Right cardiac atrium (tissue), 5 donors: ENCODE data around the gene ISG15. TPM values are rescaled to one million over a fixed set of nuclear protein-coding genes. Genes with fewer than 3 reads are reported as not detected.

ENCODE experiments used
- ATAC-seq, 2 donors: fragments of 200-7000 bp; cut with Tn5 transposase; one replicate each; pipeline versions ENCODE4 v1.8.0 to v1.9.1; 2020; ENCODE audit warnings: moderate library complexity in 2 of 2, mild to moderate bottlenecking in 1 of 2
- DNase-seq, 3 donors: peaks; one replicate each; pipeline ENCODE4 v3.0.0-alpha.2; 2020
- H3K27ac ChIP-seq: one replicate; pipeline ENCODE4 v1.5.1; 2013; ENCODE audit warnings: mild to moderate bottlenecking, low read length, control low read depth, moderate library complexity
- H3K27me3 ChIP-seq: one replicate; pipeline ENCODE4 v1.6.1; 2013; ENCODE audit not compliant: control insufficient read depth, insufficient read depth
- H3K4me1 ChIP-seq: one replicate; pipeline ENCODE4 v1.6.1; 2013; ENCODE audit warnings: low read length; ENCODE audit not compliant: control insufficient read depth, insufficient read depth
- H3K4me3 ChIP-seq: one replicate; pipeline ENCODE4 v1.5.1; 2013; ENCODE audit warnings: low read length, control low read depth
- H3K9me3 ChIP-seq: one replicate; pipeline ENCODE4 v1.6.1; 2013; ENCODE audit warnings: low read length; ENCODE audit not compliant: control insufficient read depth
- WGBS: extraction: QIAGEN DNeasy Blood & Tissue Kit; methylation state at CpG from one replicate; pipeline ENCODE4 v1.1.7; 2013; 5-methylcytosine and 5-hydroxymethylcytosine counted together
- intact Hi-C, 4 donors: fragments of 100-400 bp; cut with DNase I; formaldehyde crosslinking; loops; one replicate each; pipeline versions ENCODE4 v1.11.0 to v1.14.0; 2022 to 2023
- polyA plus RNA-seq: library from polyadenylated mRNA; stranded (reverse); fragments of 200-250 nt; gene quantifications from one replicate; pipeline ENCODE4 v1.2.3, GENCODE V29; 2013
- total RNA-seq, 4 donors: library from RNA; stranded (reverse); fragmentation: NEBNext Ultra II Directional; extraction: Animal tissue kit (Norgen Biotek cat#: 25700); gene quantifications; one replicate each; pipeline ENCODE4 v1.2.1, GENCODE V29; 2021
- donor health status: healthy with polysubstance abuse.
- donor health status: DM: no; HTN: yes; CAD: no.
- donor health status: DM: no; HTN: no; CAD: no.
- donor health status: DM: no; HTN: yes; CAD: no; lungs with severe emphysema.
- donor health status: DM: yes; HTN: yes; CAD: no.

Gene ISG15
- total and polyA plus RNA-seq, 5 donors: 16.1 to 65.5 (median 24.8) TPM

DNA sequence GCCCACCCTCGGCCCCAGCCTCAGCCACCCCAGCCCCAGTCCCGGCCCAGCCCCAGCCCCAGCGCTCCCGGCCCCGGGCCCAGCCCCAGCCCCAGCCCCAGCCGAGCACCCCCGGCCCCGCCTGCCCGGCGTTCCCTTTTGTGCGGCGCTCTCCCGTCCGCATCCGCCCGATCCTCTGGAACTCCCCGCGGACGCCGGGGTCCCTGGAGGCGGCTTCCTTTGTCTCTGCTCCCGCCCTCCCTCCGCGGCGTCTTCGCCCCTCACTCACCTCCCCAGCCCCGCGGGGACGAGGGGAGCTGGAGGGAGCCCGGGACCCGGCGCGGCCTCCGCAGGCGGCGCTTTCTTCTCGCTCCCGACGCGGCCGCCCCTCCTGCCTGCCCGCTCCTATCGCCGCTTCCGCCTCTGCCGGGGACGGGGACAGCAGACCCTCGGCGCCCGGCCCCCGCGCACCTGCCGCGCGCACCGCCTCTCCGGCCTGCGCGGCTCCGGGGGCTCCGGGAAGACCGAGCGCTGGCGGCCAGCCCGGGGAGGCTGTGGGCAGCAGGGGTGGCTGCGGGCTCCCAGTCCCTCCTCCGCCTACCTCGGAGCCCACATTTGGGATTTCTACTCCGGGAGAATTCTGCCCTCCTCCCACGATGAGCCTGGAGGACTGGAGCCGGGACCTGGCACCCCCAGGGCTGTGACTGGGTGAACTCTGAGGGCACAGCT lies 20.6 kb downstream of the ISG15 start:
- DNase-seq: no peak
- Histone ChIP-seq H3K27me3 (no peaks in the 10 kb centered on the region), H3K27ac (no peak overlapping the region), H3K9me3 (no peaks in the 10 kb centered on the region), H3K4me3 (peak overlapping the region; percentile 46), H3K4me1 (no peaks in the 10 kb centered on the region)
- no peak for ATAC-seq
- WGBS: 29% methylated on average over 71 of the region's 71 CpGs
- intact Hi-C loops: no loop called here

DNA sequence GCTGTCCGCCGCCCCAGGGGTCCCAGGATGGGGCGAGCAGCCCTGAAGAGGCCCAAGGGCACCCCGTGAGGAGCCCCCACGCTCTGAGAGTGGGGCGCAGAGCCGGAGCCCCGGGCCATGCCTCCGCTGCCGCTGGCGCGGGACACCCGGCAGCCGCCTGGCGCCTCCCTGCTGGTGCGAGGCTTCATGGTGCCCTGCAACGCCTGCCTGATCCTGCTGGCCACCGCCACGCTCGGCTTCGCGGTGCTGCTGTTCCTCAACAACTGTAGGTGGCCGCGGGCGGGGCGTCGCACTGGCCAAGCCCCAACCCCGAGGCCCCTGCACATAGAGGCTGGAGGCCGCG lies 21.1 kb downstream of the ISG15 start:
- Histone ChIP-seq H3K27me3 (no peaks in the 10 kb centered on the region), H3K4me1 (no peaks in the 10 kb centered on the region), H3K9me3 (no peaks in the 10 kb centered on the region), H3K4me3 (peak overlapping the region; percentile 46), H3K27ac (no peak overlapping the region)
- ATAC-seq (no peak), DNase-seq (peak in 1 of 3 donors; percentile 59)
- intact Hi-C loops: no loop called here
- 62% methylated on average over 30 of the region's 30 CpGs for WGBS

DNA sequence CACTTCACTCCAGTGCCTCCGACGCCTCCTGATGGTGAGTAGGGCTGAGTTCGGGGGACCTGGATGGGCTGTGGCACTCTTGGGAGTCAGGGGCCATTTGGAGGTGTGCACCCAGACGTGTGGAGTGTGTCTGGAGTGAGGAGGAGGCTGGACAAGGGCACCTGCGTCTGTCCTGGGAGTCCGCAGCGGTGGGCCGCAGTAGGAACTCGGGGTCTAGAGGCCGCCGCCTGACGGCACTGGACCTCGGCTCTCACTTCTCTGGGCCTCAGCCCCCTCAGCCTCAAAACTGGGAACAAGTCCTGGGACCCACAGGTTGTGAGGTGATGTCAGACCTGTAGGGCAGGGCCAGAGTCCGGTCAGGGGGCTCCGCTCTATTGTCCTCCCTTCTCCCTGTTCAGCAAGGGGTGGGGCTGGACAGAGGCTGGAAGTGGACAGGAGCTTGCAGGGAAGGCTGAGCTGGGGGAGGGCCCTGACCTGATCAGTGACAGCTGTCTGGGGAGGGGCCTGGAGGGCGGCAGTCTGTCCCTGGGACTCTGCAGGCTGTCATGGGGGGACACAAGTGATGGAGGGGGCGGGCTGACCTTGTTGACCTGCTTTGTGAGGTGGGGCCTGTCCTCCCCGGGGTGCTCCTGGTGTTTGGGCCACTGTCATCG lies 22.1 kb downstream of the ISG15 start:
- no peak for ATAC-seq
- 94% methylated on average over 19 of the region's 19 CpGs for WGBS
- DNase-seq: no peak
- no peaks in the 10 kb centered on the region for H3K27me3 ChIP-seq
- H3K4me1 ChIP-seq: no peaks in the 10 kb centered on the region
- H3K9me3 ChIP-seq: no peaks in the 10 kb centered on the region
- H3K4me3 ChIP-seq: no peak overlapping the region
- no peak overlapping the region for H3K27ac ChIP-seq
- intact Hi-C loops: no loop called here

DNA sequence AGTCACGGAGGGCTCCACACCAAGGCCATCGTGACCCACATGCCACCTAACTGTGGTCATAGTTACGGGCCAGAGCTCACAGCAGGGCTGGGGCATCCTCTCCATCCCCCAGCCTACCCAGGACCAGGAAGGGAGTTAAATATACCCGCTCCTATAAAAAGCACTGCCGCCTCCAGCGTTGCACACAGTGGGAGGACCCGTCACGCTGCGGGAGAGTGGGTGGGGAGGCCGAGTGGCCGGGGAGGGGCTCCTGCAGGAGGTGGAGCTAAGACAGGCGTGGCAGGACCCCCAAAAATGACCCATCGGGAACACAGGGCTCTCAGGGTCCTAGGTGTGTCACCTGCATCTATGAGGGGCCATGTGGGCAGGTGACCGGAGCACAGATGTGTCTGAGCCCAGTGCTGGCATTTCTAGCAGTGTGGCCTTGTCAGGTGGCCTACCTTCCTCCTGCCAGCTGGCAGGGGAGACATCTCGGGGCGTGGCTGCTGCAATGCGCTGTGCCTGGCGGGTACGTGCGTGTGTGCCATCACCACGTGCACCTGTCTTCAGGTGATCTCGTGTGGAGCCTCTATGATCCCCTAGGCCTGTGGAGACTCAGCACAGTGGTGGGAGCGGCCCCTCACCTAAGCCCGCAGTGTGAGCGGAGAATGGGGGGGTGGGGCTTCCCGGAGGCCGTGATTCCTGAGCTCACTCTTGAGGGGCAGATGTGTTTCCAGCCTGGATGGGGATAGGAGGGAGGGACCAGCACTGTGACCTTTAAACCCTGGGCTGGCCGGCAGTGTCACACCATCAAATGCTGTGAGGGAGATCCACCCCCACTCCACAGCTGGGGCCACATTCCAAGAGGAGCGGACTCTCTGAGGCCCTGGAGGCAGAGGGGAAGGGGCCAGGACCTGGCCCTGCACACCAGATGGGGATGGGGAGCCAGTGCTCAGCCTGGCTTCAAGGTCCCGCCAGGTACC lies 24.4 kb downstream of the ISG15 start:
- no peaks in the 10 kb centered on the region for H3K4me1 ChIP-seq
- WGBS: 86% methylated on average over 30 of the region's 30 CpGs
- DNase-seq (no peak), ATAC-seq (no peak)
- no peaks in the 10 kb centered on the region for H3K9me3 ChIP-seq
- no peak overlapping the region for H3K4me3 ChIP-seq
- intact Hi-C loops: no loop called here
- H3K27me3 ChIP-seq: no peaks in the 10 kb centered on the region
- H3K27ac ChIP-seq: no peak overlapping the region

DNA sequence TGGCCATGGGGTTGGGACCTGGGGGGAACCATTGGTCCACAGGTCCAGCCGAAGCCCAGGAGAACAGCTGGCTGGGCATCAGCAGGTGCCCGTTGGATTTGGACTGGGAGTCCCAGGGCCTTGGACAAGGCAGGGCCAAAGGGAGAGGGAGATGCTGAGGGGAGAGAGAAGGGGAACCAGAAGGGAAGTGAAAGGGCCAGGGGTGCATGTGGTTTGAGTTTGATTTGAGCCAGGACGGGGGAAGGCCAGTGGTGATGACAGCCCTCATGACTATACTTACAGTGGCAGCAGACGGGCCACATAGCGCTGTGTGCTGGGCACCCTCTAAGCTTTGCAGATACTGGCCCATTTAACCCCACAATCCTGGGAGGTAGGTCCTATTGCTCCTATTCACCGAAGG lies 25.4 kb downstream of the ISG15 start:
- no peaks in the 10 kb centered on the region for H3K27me3 ChIP-seq
- H3K9me3 ChIP-seq: no peaks in the 10 kb centered on the region
- intact Hi-C loops: no loop called here

DNA sequence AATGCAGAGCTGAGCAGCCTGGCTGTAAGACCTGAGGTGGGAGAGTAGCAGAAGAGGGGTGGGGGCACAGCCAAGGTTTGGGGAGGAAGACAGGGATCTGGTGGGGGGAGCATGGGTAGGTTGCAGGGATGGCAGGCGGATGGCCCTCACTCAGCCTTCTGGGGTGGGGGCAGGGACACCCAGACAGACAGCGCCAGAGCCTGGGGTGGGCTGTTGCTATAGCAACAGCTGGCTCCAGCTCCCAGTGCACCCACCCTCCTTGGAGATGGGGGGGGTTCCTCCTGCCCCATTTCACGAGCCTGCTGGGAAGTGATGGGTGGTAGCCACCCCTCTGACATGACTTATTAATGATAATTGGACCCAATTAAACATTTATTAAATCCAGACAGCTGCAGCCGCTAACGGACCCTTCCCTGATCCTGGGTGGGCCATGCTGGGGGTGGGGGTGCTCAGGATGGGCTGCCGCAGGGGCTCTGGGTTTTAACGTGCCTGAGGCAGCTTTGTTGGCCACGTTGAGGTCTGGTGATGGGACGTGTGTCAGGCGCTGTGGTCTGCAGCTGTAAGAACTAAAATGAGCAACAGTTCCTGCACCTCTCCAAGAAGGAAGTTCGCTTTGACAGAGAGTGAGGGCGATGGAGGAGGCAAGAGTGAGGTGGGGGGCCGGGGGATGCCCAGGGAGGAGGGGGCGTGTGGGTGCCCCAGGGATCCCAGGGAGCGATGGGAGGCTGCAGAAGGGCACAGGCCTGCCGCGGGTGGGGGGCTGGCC lies 26.0 kb downstream of the ISG15 start:
- H3K4me1 ChIP-seq: no peaks in the 10 kb centered on the region
- DNase-seq (no peak), ATAC-seq (no peak)
- no peaks in the 10 kb centered on the region for H3K27me3 ChIP-seq
- H3K4me3 ChIP-seq: no peak overlapping the region
- H3K27ac ChIP-seq: no peak overlapping the region
- 47% methylated on average over 17 of the region's 17 CpGs for WGBS
- intact Hi-C loops: no loop called here
- no peaks in the 10 kb centered on the region for H3K9me3 ChIP-seq

More for the DNA sequence above, 25.4 kb downstream of the ISG15 start:
- Histone ChIP-seq H3K27ac (no peak overlapping the region), H3K4me3 (no peak overlapping the region), H3K4me1 (no peaks in the 10 kb centered on the region)
- DNase-seq: no peak
- ATAC-seq: no peak
- WGBS: 86% methylated on average over 6 of the region's 6 CpGs

DNA sequence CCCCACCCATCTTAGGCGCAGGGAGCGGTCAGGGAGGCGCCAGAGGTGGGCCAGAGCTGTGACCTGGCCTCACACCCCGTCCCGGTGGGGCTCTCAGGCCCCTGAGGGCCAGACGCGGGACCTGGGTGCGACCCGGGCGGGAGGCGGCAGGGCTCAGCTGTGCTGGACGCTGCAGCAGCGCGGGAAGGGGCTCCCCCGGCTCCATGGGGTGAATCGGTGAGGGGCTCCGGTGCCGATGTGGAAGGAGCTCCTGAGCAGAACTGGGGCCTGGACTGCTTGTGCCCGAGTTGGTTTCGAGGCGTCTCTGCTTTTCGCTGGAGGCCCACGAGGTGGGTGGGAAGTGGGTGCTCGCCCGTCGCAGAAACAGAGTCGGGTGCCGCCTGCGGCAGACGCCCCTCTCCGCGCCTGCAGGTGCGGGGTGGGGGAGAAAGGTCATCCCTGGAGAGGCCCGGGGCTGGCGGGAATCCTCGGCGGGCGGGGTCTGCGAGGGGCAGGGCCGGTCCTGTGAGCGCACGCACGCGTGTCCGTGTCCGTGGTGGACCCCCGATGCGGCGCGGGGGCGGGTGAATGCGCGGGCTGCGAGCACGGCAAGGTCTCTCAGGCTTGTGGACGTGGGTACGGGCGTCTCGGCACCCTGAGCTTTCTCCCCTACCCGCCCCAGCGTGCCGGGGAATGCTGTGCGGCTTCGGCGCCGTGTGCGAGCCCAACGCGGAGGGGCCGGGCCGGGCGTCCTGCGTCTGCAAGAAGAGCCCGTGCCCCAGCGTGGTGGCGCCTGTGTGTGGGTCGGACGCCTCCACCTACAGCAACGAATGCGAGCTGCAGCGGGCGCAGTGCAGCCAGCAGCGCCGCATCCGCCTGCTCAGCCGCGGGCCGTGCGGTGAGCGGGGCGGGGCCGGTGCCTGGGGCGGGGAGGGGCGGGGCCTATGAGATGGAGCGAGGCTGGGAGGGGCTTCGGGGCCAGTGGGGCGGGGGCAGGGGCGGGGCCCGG lies 27.0 kb downstream of the ISG15 start:
- peak; percentile 78 to 81 for ATAC-seq
- Histone ChIP-seq H3K9me3 (no peaks in the 10 kb centered on the region), H3K27ac (no peak overlapping the region), H3K27me3 (no peaks in the 10 kb centered on the region), H3K4me1 (no peaks in the 10 kb centered on the region), H3K4me3 (peak overlapping the region; percentile 4)
- 6% methylated on average over 99 of the region's 99 CpGs for WGBS
- peak; percentile 72 to 89 (median 88) for DNase-seq
- intact Hi-C loops: no loop called here

DNA sequence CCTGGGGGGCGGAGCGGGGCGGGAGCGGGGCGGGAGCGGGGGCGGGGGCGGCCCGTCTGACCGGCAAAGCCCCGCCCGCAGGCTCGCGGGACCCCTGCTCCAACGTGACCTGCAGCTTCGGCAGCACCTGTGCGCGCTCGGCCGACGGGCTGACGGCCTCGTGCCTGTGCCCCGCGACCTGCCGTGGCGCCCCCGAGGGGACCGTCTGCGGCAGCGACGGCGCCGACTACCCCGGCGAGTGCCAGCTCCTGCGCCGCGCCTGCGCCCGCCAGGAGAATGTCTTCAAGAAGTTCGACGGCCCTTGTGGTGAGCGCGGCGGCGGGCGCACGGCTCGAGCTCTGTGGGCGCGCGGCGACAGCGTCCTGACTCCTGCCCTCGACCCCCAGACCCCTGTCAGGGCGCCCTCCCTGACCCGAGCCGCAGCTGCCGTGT lies 27.8 kb downstream of the ISG15 start:
- H3K9me3 ChIP-seq: no peaks in the 10 kb centered on the region
- peak in 1 of 3 donors; percentile 74 for DNase-seq
- ATAC-seq: peak in 1 of 2 donors; percentile 5
- H3K27ac ChIP-seq: no peak overlapping the region
- intact Hi-C loops: no loop called here
- no peak overlapping the region for H3K4me3 ChIP-seq
- H3K27me3 ChIP-seq: no peaks in the 10 kb centered on the region
- H3K4me1 ChIP-seq: no peaks in the 10 kb centered on the region
- 61% methylated on average over 52 of the region's 60 CpGs for WGBS

DNA sequence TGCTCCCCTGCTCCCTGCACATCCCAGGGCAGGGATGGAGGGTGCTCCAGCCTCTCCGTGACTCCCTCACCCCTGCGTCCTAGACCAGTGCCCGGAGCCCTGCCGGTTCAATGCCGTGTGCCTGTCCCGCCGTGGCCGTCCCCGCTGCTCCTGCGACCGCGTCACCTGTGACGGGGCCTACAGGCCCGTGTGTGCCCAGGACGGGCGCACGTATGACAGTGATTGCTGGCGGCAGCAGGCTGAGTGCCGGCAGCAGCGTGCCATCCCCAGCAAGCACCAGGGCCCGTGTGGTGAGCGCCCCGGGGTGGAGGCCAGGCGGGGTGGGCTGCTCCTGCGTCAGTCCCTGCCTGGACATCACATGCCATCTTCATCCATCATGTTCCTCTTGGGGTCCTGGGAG lies 28.6 kb downstream of the ISG15 start:
- Histone ChIP-seq H3K4me3 (no peak overlapping the region), H3K9me3 (no peaks in the 10 kb centered on the region), H3K4me1 (no peaks in the 10 kb centered on the region), H3K27me3 (no peaks in the 10 kb centered on the region), H3K27ac (no peak overlapping the region)
- intact Hi-C loops: no loop called here
- no peak for ATAC-seq
- DNase-seq: no peak
- WGBS: 93% methylated on average over 25 of the region's 25 CpGs

DNA sequence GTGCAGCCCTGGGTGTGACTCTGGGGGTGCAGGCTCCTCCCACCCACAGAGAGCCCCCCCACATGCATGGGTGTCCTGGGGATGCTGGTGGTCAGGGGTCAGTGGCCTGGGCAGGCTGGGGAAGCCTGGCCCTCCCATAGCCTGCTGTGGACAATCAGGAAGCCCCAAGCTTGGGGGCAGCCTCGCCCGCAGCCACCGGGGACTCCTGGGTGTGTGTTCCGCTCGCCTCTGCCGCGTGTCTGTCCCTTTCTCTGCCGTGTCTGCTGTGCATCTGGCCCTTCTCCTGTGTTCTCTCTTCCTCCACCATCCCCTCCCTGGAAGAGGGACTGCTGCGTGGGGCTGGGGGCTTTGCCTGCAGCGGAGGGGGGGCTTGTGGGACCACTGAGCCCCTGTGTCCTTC lies 29.5 kb downstream of the ISG15 start:
- 86% methylated on average over 10 of the region's 10 CpGs for WGBS
- H3K4me3 ChIP-seq: no peak overlapping the region

More for the DNA sequence above, 29.5 kb downstream of the ISG15 start:
- H3K4me1 ChIP-seq: no peaks in the 10 kb centered on the region
- no peaks in the 10 kb centered on the region for H3K9me3 ChIP-seq
- DNase-seq: no peak
- H3K27me3 ChIP-seq: no peaks in the 10 kb centered on the region
- intact Hi-C loops: no loop called here
- no peak overlapping the region for H3K27ac ChIP-seq
- no peak for ATAC-seq
